Ectodermal cell (in vitro differentiated cells): Measurements from ENCODE around the gene PPP1R14C.

Source experiments
- H3K27ac ChIP-seq: 2 replicates; pipeline ENCODE4 v1.7.0; 2013; ENCODE audit warnings: mild to moderate bottlenecking, low read depth, low read length; ENCODE audit not compliant: insufficient read depth, poor library complexity, severe bottlenecking
- H3K27me3 ChIP-seq: 2 replicates; pipeline ENCODE4 v1.7.0; 2013; ENCODE audit warnings: mild to moderate bottlenecking, low read length; ENCODE audit not compliant: insufficient read depth, control insufficient read depth, poor library complexity, severe bottlenecking
- H3K36me3 ChIP-seq: one replicate; pipeline ENCODE4 v1.7.0; 2013; ENCODE audit warnings: low read length; ENCODE audit not compliant: control insufficient read depth, insufficient read depth
- H3K4me1 ChIP-seq: one replicate; pipeline ENCODE4 v1.7.0; 2013; ENCODE audit warnings: low read length; ENCODE audit not compliant: control insufficient read depth, insufficient read depth
- H3K4me3 ChIP-seq: 2 replicates; pipeline ENCODE4 v1.7.0; 2013; ENCODE audit warnings: low read depth, low read length, control low read depth; ENCODE audit not compliant: insufficient read depth
- H3K9me3 ChIP-seq: 2 replicates; pipeline ENCODE4 v1.7.0; 2013; ENCODE audit warnings: mild to moderate bottlenecking, low read length, moderate library complexity; ENCODE audit not compliant: control insufficient read depth
- WGBS, 2 experiments: methylation state at CpG; one replicate each; pipeline ENCODE4 v1.1.7; 2013; ENCODE audit warnings: missing lambda C conversion rate in 2 of 2; 5-methylcytosine and 5-hydroxymethylcytosine counted together

PPP1R14C gene

GRCh38 chr6:150212778-150213177 is 69.9 kb downstream of the PPP1R14C start:
- Histone ChIP-seq H3K4me3 (no peak overlapping the region), H3K4me1 (no peaks in the 10 kb centered on the region), H3K36me3 (no peaks in the 10 kb centered on the region), H3K9me3 (no peaks in the 10 kb centered on the region), H3K27me3 (no peaks in the 10 kb centered on the region), H3K27ac (no peak overlapping the region)
- 94 to 96% methylated on average over 6 to 10 of the region's 10 CpGs for WGBS, 2 experiments

DNA sequence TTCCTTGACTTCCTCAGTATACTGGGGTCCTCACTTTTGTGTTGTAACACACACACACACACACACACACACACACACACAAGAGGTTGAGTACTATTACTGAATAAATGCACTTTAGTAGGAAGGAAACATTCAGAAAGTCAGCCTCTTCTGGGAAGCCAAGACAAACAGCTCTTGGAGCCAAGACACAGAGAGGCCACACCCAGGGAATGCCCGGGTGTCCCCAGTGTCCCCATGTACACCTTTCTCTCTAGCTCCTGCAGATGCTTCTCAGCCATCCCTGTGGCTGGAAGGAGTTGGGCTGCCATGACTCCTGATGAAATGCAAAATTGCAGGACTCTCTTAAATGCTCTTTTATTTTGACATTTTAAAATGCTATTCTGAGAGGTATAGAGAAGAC is 70.5 kb downstream of the PPP1R14C start:
- H3K4me1 ChIP-seq = no peaks in the 10 kb centered on the region
- WGBS, 2 experiments = 94 to 96% methylated on average over 1 of the region's 1 CpG
- no peaks in the 10 kb centered on the region for H3K27me3 ChIP-seq
- no peaks in the 10 kb centered on the region for H3K36me3 ChIP-seq
- no peak overlapping the region for H3K27ac ChIP-seq
- no peaks in the 10 kb centered on the region for H3K9me3 ChIP-seq
- H3K4me3 ChIP-seq = no peak overlapping the region

DNA sequence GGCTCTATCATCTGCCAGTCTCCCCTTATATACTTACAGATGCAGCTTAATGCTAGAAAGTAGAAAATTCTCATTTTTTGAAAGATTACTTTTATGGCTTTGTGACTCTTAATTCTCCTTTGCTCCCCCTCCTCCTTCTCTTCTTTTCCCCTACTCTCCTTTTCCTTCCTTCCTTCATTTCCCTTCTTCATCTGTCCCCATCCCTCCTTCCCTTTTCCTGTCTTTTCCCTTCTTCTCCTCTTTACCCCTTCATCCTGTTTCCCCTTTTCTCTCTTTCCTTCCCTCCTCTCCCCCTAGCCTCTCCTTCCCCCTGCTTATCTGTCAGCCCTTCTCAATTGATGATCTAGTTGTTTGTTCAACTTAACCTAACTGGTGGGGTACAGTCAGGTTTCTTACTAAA is 71.5 kb downstream of the PPP1R14C start:
- Histone ChIP-seq H3K27me3 (no peaks in the 10 kb centered on the region), H3K27ac (no peak overlapping the region), H3K9me3 (no peaks in the 10 kb centered on the region), H3K4me3 (no peak overlapping the region), H3K36me3 (no peaks in the 10 kb centered on the region), H3K4me1 (no peaks in the 10 kb centered on the region)

DNA sequence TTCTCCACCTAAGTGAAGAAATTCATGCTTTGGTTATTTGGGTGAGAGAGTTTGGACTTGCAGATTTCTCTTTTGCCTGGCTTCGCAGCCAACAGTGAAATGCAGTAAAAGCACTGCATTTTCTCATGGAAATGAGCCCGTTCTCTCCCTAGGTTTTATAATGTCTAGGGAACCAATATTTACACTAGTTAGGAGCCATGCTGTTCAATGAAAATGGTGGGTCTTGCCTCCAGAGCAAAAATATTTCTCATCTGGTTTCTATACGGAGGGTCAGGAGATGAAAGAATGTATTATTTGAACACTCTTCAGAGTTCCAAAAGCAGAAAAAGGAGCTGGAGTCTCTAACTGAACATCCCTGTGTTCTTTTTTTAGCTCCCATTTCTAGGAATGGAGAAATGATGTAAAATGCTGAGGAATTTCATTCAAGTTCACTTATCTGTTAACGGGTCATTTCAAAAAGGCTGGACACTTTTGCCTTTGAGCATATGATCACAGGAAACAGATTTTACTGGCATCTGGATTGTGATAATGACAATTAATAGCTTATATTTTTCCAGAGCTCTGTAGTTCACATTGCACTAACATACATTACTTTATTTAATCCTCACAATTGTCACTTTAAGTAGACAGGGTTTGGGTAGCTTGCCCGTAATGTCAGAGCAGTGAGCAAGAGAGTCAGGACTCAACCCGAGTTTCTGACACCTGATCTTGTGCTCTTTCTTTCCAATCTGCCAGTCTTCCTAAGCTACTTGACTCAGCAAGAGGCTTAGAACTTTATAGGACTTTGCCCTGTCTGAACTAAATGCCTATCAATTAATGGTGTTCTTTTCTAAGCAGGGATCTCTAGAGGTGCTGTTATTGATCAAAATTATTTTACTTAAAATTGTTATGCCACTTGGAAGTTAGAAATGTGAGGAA is 78.0 kb downstream of the PPP1R14C start:
- WGBS, 2 experiments = 86 to 91% methylated on average over 6 of the region's 6 CpGs
- no peak overlapping the region for H3K27ac ChIP-seq
- H3K27me3 ChIP-seq = no peaks in the 10 kb centered on the region

GRCh38 chr6:150224820-150225219 is 82.0 kb downstream of the PPP1R14C start:
- no peak overlapping the region for H3K4me3 ChIP-seq

More for the DNA sequence above, 78.0 kb downstream of the PPP1R14C start:
- H3K4me3 ChIP-seq = no peak overlapping the region
- no peaks in the 10 kb centered on the region for H3K4me1 ChIP-seq
- no peaks in the 10 kb centered on the region for H3K36me3 ChIP-seq
- H3K9me3 ChIP-seq = no peaks in the 10 kb centered on the region

DNA sequence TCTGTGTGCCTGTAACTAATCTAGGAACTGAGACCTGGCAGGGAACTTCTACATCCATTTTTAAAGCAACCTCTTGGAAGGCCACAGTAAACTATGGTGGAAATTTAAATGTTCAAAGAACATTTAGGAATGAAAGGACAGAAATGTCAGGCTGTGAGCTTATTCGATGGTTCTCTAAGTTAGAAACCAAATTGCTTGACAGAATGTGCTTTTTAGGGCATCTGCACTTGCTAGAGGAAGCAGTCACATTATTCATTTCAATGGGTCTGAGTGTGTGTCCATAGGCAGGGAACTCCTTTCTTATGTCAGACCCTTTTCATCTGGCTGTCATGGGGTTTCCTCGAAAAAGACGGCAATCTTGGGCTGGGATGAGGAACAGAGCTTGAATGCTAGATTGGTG is 84.4 kb downstream of the PPP1R14C start:
- Histone ChIP-seq H3K4me3 (no peak overlapping the region), H3K27me3 (no peaks in the 10 kb centered on the region), H3K4me1 (peaks cover 14% of the 10 kb centered on the region), H3K36me3 (no peaks in the 10 kb centered on the region), H3K27ac (no peak overlapping the region), H3K9me3 (no peaks in the 10 kb centered on the region)
- 62 to 66% methylated on average over 3 of the region's 3 CpGs for WGBS, 2 experiments

More at GRCh38 chr6:150224820-150225219, 82.0 kb downstream of the PPP1R14C start:
- WGBS, 2 experiments = 65 to 72% methylated on average over 3 of the region's 3 CpGs
- Histone ChIP-seq H3K36me3 (no peaks in the 10 kb centered on the region), H3K27me3 (no peaks in the 10 kb centered on the region), H3K27ac (no peak overlapping the region), H3K9me3 (no peaks in the 10 kb centered on the region), H3K4me1 (peaks cover 7% of the 10 kb centered on the region)

DNA sequence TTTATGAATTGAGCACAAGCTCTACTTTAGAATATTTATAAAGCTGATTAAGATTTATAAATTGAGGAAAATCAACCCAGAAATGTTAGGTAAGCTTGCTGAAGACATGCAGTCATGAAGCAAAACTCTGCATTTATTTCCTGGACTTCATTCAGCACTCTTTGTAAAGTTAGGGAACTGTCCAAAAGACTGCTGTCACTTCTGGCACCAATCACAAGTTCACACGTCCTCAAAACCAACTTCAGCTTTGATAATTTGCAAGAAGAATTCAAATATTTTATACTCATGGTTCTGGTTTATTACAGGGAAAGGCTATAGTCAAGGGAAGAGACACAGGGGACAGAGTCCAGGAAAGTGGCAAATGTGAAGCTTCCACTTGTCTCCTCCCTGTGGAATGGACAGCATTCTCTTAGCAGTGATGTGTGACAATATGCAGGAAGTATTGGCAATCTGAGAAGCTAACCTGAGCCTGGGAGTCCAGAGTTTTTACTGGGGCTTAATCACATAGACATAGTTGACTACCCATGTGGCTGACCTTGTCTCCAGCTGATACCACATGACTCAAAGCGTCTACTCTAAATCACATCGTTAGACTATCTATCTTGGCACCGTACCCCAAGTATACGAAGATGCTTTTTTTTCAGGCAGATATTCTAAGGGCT is 85.4 kb downstream of the PPP1R14C start:
- H3K27ac ChIP-seq = no peak overlapping the region
- no peaks in the 10 kb centered on the region for H3K9me3 ChIP-seq
- peaks cover 14% of the 10 kb centered on the region for H3K4me1 ChIP-seq
- WGBS, 2 experiments = 92 to 98% methylated on average over 4 of the region's 5 CpGs
- H3K36me3 ChIP-seq = no peaks in the 10 kb centered on the region
- H3K4me3 ChIP-seq = no peak overlapping the region
- H3K27me3 ChIP-seq = no peaks in the 10 kb centered on the region

DNA sequence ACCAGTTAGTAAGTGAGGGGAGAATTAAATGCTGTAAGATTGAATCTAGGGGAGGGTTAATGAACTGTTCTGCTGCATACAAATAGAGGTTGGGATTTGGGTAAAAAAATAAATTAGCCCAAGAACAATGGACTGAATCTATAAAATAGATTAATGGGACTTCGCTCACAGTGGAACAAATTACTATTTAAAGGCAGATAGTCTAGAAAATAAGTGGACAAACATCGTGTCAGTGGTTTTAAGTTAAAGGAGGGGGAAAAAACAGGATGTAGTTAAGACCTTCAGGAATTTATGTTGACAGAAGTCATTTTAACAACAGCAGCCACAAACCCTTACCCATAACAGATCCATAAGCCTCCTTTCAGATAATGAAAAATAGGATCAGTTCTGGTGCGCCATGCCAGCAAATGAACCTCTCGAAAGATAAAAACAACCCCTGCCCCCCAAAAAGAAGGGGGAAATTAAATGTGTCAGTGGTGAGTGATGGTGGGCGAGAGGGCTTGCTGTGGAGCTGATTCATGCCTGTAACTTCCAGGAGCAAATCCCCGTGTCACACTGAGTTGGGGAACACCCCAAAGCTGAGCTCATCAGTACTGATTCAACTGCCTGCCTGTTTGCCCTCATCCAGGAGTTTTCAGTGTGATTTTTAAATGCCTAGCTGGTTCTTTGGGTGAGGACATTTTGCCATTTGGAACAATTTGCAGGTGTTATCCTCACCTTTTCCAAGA is 86.8 kb downstream of the PPP1R14C start:
- H3K4me3 ChIP-seq = no peak overlapping the region
- peaks cover 14% of the 10 kb centered on the region for H3K4me1 ChIP-seq
- H3K27me3 ChIP-seq = no peaks in the 10 kb centered on the region
- H3K27ac ChIP-seq = no peak overlapping the region
- H3K9me3 ChIP-seq = no peaks in the 10 kb centered on the region
- 73 to 78% methylated on average over 4 to 6 of the region's 6 CpGs for WGBS, 2 experiments
- no peaks in the 10 kb centered on the region for H3K36me3 ChIP-seq

DNA sequence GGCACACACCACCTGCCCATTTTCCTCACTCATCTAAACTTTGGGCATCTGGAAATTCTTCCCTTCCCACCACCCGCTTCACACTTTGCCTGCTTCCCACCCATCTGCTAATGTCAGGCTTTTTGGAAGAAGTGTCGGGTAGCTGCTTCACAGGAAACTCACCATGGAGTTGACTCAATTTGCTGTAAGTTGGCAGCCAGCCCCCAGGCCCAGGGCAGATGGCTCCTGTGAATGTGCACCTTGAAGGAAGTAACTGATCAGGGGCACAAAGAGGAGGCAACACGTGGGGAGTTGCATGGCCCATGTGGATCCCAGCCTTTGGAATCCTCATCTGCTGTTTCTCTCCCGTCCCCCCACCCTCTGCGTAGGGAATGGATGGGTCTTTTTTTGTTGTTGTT is 87.3 kb downstream of the PPP1R14C start:
- 76 to 82% methylated on average over 5 of the region's 5 CpGs for WGBS, 2 experiments
- Histone ChIP-seq H3K4me1 (peaks cover 14% of the 10 kb centered on the region), H3K36me3 (no peaks in the 10 kb centered on the region), H3K4me3 (no peak overlapping the region), H3K9me3 (no peaks in the 10 kb centered on the region), H3K27ac (no peak overlapping the region), H3K27me3 (no peaks in the 10 kb centered on the region)
